Left ventricle myocardium inferior (tissue), 1 donor: Measurements from ENCODE around the gene DNA2. TPM values are rescaled to one million over a fixed set of nuclear protein-coding genes. Genes with fewer than 3 reads are reported as not detected.
"Not testable (repeated sequence)": the region's sequence is repeated elsewhere in the genome, so short reads cannot be mapped to it uniquely, and the experiment has no call there.

Experiments used
- DNase-seq: peaks from one replicate; pipeline ENCODE4 v3.0.0-alpha.2; 2020
- H3K27ac ChIP-seq: fragments of 200-600 bp; replicated peaks from 2 replicates; pipeline ENCODE4 v1.8.0; 2021
- H3K27me3 ChIP-seq: fragments of 200-600 bp; 2 replicates; pipeline ENCODE4 v1.8.0; 2021; ENCODE audit warnings: low read depth
- H3K36me3 ChIP-seq: fragments of 200-600 bp; 2 replicates; pipeline ENCODE4 v1.8.0; 2021
- H3K4me1 ChIP-seq: fragments of 200-600 bp; 2 replicates; pipeline ENCODE4 v1.8.0; 2021
- H3K4me3 ChIP-seq: fragments of 200-600 bp; 2 replicates; pipeline ENCODE4 v1.8.0; 2021; ENCODE audit warnings: mild to moderate bottlenecking, moderate library complexity
- H3K9me3 ChIP-seq: fragments of 200-600 bp; replicated peaks from 2 replicates; pipeline ENCODE4 v1.8.0; 2021
- CTCF ChIP-seq: fragments of 200-600 bp; IDR thresholded peaks from 2 replicates; pipeline ENCODE4 v1.8.0; 2021; ENCODE audit warnings: antibody characterized with exemption, mild to moderate bottlenecking, borderline replicate concordance
- intact Hi-C: fragments of 100-400 bp; cut with micrococcal nuclease; formaldehyde crosslinking; loops from one replicate; pipeline ENCODE4 v1.11.0; 2022
- total RNA-seq: library from RNA; stranded (reverse); fragmentation: NEBNext Ultra II Directional; extraction: Animal tissue kit (Norgen Biotek cat#: 25700); gene quantifications from one replicate; pipeline ENCODE4 v1.2.1, GENCODE V29; 2021
- donor health status: DM: no; HTN: yes; CAD: no; lungs with severe emphysema.

DNA2 gene
- total RNA-seq, 1 donor from 2014 or later, result 2.1 TPM

DNA sequence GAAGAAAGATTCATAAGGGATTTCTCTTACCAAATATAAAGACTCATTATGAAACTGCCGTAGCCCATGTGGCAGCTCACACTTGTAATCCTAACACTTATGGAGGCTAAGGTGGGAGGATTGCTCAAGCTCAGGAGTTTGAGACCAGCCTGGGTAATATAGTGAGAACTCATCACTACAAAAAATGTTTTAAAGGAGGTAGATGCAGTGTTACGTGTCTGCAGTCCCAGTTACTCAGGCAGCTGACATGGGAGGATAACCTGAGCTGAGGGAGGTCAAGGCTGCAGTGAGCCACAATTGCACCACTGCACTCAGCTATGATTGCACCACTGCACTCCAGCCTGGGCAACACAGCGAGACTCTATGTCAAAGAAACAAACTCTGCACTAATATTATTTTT, 18.1 kb upstream of the DNA2 start:
- intact Hi-C loops, result no loop called here
- Histone ChIP-seq H3K4me3 (no peak overlapping the region), H3K4me1 (no peaks in the 10 kb centered on the region), H3K9me3 (no peaks in the 10 kb centered on the region), H3K27ac (no peak overlapping the region), H3K27me3 (no peaks in the 10 kb centered on the region), H3K36me3 (peaks cover 90% of the 10 kb centered on the region)
- no peak for TF ChIP-seq CTCF
- no peak for DNase-seq

DNA sequence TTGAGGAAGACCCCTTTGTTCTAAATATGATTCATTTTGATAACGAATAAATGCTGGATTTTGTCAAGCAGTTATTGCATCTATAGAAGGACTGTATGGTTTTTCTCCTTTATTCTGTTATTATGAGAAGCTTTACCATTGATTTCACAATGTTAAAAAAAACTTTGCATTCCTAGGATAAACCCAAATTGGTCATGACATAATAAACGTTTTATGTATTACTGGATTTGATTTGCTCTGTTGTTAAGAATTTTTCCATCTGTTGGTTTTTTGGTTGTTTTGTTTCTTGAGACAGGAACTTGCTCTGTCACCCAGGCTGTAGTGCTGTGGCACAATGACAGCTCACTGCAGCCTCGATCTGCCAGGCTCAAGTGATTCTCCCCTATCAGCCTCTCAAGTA, 2.2 kb upstream of the DNA2 start:
- H3K27me3 ChIP-seq, result no peaks in the 10 kb centered on the region
- H3K9me3 ChIP-seq, result no peaks in the 10 kb centered on the region
- H3K4me1 ChIP-seq, result peaks cover 14% of the 10 kb centered on the region
- no peak overlapping the region for H3K27ac ChIP-seq
- intact Hi-C loops, result no loop called here
- no peaks in the 10 kb centered on the region for H3K36me3 ChIP-seq
- no peak for TF ChIP-seq CTCF
- H3K4me3 ChIP-seq, result no peak overlapping the region
- no peak for DNase-seq

GRCh38 chr10:68471063-68471585, 649 bp downstream of the DNA2 start:
- H3K27me3 ChIP-seq, result no peaks in the 10 kb centered on the region
- no peak for TF ChIP-seq CTCF
- peaks cover 14% of the 10 kb centered on the region for H3K4me1 ChIP-seq
- no peak overlapping the region for H3K27ac ChIP-seq
- H3K9me3 ChIP-seq, result no peaks in the 10 kb centered on the region
- no peaks in the 10 kb centered on the region for H3K36me3 ChIP-seq
- intact Hi-C loops, result no loop called here
- peak overlapping the region; percentile 71 for H3K4me3 ChIP-seq
- no peak for DNase-seq

DNA sequence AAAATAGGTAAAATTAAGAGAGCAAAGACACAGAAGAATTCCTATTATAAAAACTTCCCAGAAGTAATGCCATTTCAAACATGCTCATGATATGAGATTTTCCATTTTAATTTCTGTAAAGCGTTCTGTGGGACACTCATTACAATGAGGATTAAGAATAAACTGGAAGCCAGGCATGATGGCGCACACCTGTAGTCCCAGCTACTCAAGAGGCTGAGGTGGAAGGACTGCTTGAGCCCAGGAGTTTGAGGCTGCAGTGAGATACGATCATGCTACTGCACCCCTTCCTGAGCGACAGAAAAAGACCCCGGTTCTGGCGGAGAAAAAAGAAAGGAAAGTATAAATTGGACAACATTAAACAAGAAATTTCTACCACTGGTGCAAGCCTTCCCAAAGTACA, 1.5 kb downstream of the DNA2 start:
- intact Hi-C loops, result no loop called here
- H3K4me3 ChIP-seq, result no peak overlapping the region

GRCh38 chr10:68469838-68470237, 1.9 kb downstream of the DNA2 start:
- no peak for TF ChIP-seq CTCF
- no peak for DNase-seq
- Histone ChIP-seq H3K4me1 (peaks cover 14% of the 10 kb centered on the region), H3K9me3 (no peaks in the 10 kb centered on the region), H3K27ac (no peak overlapping the region), H3K36me3 (no peaks in the 10 kb centered on the region), H3K27me3 (no peaks in the 10 kb centered on the region), H3K4me3 (no peak overlapping the region)
- intact Hi-C loops, result no loop called here

More for the DNA sequence above, 1.5 kb downstream of the DNA2 start:
- no peak for TF ChIP-seq CTCF
- no peaks in the 10 kb centered on the region for H3K27me3 ChIP-seq
- peaks cover 14% of the 10 kb centered on the region for H3K4me1 ChIP-seq
- no peaks in the 10 kb centered on the region for H3K9me3 ChIP-seq
- H3K36me3 ChIP-seq, result no peaks in the 10 kb centered on the region
- no peak overlapping the region for H3K27ac ChIP-seq
- no peak for DNase-seq

DNA sequence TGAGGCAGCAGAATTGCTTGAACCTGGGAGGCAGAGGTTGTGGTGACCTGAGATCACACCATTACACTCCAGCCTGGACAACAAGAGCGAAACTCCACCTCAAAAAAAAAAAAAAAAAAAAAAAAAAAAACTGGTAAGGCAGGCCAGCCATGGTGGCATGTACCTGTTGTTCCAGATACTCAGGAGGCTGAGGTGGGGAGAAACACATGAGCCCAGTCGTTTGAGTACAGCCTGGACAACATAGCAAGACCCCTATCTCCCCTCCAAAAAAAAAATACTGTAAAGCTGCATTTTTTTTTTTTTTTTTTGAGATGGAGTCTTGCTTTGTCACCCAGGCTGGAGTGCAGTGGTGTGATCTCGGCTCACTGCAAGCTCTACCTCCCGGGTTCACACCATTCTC, 7.0 kb downstream of the DNA2 start:
- intact Hi-C loops, H3K27ac ChIP-seq, H3K27me3 ChIP-seq, DNase-seq, H3K9me3 ChIP-seq, H3K4me1 ChIP-seq, H3K36me3 ChIP-seq, H3K4me3 ChIP-seq: not testable (repeated sequence)
